BLaER1 (cell line): ENCODE results near the gene SSPN.

Source experiments
- H3K27ac ChIP-seq: shearing (Covaris generic); formaldehyde crosslinking; 2 replicates; pipeline ENCODE4 v1.8.1; 2022
- H3K27me3 ChIP-seq: shearing (Covaris generic); formaldehyde crosslinking; 2 replicates; pipeline ENCODE4 v1.8.1; 2022
- H3K36me3 ChIP-seq: shearing (Covaris generic); formaldehyde crosslinking; 2 replicates; pipeline ENCODE4 v1.8.1; 2022
- H3K4me1 ChIP-seq: shearing (Covaris generic); formaldehyde crosslinking; 2 replicates; pipeline ENCODE4 v1.8.1; 2022
- H3K4me2 ChIP-seq: shearing (Covaris generic); formaldehyde crosslinking; 2 replicates; pipeline ENCODE4 v1.8.1; 2022
- H3K4me3 ChIP-seq: shearing (Covaris generic); formaldehyde crosslinking; 2 replicates; pipeline ENCODE4 v1.8.1; 2022
- H3K9ac ChIP-seq: shearing (Covaris generic); formaldehyde crosslinking; 2 replicates; pipeline ENCODE4 v1.8.1; 2022
- H3K9me3 ChIP-seq: shearing (Covaris generic); formaldehyde crosslinking; 2 replicates; pipeline ENCODE4 v1.8.1; 2022
- H4K20me1 ChIP-seq: shearing (Covaris generic); formaldehyde crosslinking; 2 replicates; pipeline ENCODE4 v1.8.1; 2022
- Cebpa-rat ChIP-seq: shearing (Covaris generic); IDR thresholded peaks from 2 replicates; pipeline ENCODE4 v1.8.1; 2022

Gene SSPN

DNA sequence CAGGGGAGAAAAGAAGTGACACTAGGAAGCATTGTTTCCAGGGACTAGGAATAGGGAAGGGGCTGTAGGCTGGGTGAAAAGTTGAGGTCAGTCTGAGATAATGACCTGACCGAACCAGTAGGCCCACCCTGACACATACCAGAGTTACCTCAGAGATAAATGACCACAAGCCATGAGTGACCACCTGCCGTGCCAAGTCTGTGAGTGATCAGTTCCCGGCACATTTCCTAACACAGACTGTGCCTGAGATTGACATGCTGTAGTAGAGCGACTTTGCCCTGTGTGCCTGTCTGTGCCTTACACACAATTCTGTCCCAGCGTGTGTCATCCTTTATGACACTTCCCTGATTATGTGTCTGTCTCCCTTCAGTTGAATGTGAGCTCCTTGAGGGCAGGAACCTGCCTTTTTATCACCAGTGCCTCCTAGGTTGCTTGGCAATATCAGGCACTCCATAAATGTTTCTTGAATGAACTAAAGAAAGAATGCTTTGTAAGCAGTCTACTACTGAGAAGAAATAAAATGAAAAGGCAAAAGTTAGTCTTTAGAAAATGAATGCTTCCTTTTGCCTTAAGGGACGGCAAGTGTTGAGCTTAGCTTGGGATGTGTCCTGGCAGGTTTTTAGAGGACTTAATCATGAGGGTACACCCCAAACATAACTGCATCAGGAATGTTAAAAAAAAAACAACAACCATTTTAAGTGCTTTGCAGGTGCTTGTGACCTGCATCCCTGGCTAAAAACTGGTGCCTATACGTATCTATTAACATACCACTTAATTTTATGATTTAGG lies 9.6 kb upstream of the SSPN start:
- H3K9ac ChIP-seq: no peak overlapping the region
- TF ChIP-seq Cebpa-rat: no peak

DNA sequence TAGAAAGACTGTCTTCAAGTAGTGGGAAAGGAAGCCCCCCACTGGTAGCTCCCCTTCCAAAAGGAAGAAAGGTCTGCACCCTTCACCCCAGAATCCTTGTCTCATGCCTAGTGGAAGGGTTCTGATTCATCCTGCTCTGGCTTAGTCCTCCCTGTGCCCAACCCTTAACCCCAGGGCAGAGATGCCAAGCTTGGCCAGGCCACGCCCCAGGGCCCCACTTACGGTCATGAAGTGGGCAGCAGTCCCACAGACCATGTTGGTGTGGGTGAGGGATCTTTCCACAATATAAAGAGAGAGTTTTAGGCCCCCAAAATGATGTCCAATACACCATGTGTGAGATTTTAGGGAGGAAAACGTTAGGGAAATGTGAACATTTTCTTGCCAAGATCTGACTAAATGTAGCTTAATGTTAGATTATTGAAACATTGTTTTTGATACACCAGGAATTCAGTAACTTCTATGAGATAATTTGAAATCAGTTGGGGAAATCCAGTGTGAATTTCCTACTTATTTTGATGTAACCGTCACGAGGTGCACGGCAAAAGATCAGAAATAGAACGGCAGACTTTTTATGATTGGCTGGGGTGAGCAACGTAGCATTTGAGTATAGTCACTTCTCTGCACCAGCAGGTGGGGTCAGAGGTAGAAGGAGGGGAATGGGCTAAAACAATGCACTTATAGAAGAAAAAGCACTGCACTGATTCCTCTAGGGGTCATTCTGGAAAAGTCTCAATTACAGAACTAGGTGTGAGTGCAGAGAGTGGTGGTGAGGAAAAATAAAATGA lies 8.2 kb upstream of the SSPN start:
- H3K4me1 ChIP-seq: no peaks in the 10 kb centered on the region
- no peak overlapping the region for H3K4me3 ChIP-seq
- H3K27me3 ChIP-seq: no peaks in the 10 kb centered on the region
- H4K20me1 ChIP-seq: no peaks in the 10 kb centered on the region
- H3K36me3 ChIP-seq: no peaks in the 10 kb centered on the region
- no peak overlapping the region for H3K4me2 ChIP-seq
- no peaks in the 10 kb centered on the region for H3K9me3 ChIP-seq
- H3K9ac ChIP-seq: no peak overlapping the region
- no peak overlapping the region for H3K27ac ChIP-seq
- TF ChIP-seq Cebpa-rat: no peak

More for the DNA sequence above, 9.6 kb upstream of the SSPN start:
- Histone ChIP-seq H3K4me1 (no peaks in the 10 kb centered on the region), H4K20me1 (no peaks in the 10 kb centered on the region), H3K9me3 (no peaks in the 10 kb centered on the region), H3K4me3 (no peak overlapping the region), H3K4me2 (no peak overlapping the region), H3K36me3 (no peaks in the 10 kb centered on the region), H3K27ac (no peak overlapping the region), H3K27me3 (no peaks in the 10 kb centered on the region)

DNA sequence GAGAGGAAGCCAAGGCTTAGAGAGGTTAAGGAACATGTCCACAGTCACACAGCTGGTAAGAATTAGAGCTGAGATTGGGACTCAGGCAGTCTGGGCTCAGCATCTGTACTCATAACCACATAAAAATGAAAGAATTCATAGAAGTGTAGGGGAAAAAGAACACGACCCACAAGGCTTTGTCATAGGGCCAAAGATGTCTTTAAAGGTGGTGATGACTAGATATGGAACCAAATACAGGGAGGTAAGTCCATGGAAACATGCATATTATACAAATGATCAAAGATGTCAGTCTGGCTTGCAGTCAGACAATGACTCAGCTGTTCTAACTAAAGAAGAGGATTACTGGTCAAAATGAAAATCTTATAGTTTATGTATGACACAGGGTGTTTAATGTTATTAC lies 7.2 kb upstream of the SSPN start:
- Histone ChIP-seq H3K27me3 (no peaks in the 10 kb centered on the region), H3K36me3 (no peaks in the 10 kb centered on the region), H3K27ac (no peak overlapping the region), H3K9ac (no peak overlapping the region), H3K9me3 (no peaks in the 10 kb centered on the region), H4K20me1 (no peaks in the 10 kb centered on the region), H3K4me2 (no peak overlapping the region), H3K4me3 (no peak overlapping the region), H3K4me1 (no peaks in the 10 kb centered on the region)
- TF ChIP-seq Cebpa-rat: no peak

DNA sequence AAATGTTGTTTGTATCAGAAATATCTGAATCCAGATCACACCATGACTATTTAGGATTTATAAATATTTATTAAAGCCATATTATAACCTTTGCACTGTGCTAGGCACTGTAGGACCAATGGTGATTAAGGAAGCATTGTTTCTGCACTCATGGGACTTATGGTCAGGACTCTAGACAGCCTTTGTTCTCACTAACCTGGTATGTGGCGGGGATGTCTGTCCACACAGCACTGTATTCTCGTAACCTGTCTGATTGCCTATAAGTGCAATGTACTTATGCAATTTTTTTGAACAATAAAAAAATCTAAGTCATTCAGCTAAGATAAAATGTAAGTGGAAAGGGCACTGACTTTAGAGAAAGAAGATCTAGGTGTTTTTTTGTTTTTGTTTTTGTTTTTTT lies 6.7 kb upstream of the SSPN start:
- H3K9ac ChIP-seq: no peak overlapping the region
- no peaks in the 10 kb centered on the region for H4K20me1 ChIP-seq
- TF ChIP-seq Cebpa-rat: no peak
- H3K27me3 ChIP-seq: no peaks in the 10 kb centered on the region
- H3K27ac ChIP-seq: no peak overlapping the region
- H3K4me1 ChIP-seq: no peaks in the 10 kb centered on the region
- no peak overlapping the region for H3K4me3 ChIP-seq
- H3K9me3 ChIP-seq: no peaks in the 10 kb centered on the region
- no peaks in the 10 kb centered on the region for H3K36me3 ChIP-seq
- no peak overlapping the region for H3K4me2 ChIP-seq

DNA sequence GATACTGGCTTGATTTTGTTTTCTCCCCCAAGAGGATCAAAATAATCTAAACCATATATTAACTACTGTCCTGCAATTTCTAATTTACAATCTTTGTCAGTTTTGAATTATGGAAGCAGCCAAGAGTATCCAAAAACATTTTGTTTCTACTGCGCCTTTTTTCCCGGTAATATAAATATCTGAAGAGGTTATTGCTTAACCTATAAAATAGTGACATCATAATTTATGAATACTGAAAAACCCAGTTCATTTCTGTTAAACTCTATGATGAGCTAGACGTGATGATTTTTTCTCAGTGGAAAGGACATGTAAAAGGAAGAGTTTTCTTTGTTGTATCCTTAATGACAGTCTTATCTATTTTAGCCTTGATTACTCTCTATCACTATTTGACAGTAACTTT lies 3.2 kb upstream of the SSPN start:
- Histone ChIP-seq H3K4me2 (no peak overlapping the region), H3K27ac (no peak overlapping the region), H3K36me3 (no peaks in the 10 kb centered on the region), H3K4me1 (no peaks in the 10 kb centered on the region), H3K9me3 (peaks cover 12% of the 10 kb centered on the region), H3K27me3 (peaks cover 32% of the 10 kb centered on the region), H4K20me1 (no peaks in the 10 kb centered on the region), H3K4me3 (no peak overlapping the region), H3K9ac (no peak overlapping the region)
- no peak for TF ChIP-seq Cebpa-rat

DNA sequence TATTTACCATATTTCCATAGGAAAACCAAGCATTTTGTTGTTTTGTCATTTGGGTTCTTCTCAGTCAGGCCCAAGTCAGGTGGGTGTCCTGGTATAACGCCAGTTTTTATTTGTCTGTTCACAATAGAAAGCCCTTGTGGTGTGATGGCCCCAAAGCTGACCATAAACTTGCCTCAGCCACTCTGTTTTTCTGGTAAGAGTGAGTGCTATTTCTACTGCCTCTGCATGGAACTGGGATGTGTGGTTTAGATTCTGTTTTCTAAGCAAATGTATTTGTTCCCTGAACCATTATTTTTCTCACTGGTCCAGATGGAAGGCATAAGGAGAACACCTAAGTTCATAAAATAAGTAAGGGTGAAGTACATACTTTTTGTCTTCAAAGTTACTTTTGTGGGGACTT lies 1.8 kb upstream of the SSPN start:
- Histone ChIP-seq H3K27me3 (peaks cover 40% of the 10 kb centered on the region), H3K9ac (no peak overlapping the region), H3K27ac (no peak overlapping the region), H3K4me1 (no peaks in the 10 kb centered on the region), H3K36me3 (no peaks in the 10 kb centered on the region), H3K9me3 (peaks cover 12% of the 10 kb centered on the region), H3K4me2 (no peak overlapping the region), H3K4me3 (no peak overlapping the region), H4K20me1 (no peaks in the 10 kb centered on the region)
- TF ChIP-seq Cebpa-rat: no peak

DNA sequence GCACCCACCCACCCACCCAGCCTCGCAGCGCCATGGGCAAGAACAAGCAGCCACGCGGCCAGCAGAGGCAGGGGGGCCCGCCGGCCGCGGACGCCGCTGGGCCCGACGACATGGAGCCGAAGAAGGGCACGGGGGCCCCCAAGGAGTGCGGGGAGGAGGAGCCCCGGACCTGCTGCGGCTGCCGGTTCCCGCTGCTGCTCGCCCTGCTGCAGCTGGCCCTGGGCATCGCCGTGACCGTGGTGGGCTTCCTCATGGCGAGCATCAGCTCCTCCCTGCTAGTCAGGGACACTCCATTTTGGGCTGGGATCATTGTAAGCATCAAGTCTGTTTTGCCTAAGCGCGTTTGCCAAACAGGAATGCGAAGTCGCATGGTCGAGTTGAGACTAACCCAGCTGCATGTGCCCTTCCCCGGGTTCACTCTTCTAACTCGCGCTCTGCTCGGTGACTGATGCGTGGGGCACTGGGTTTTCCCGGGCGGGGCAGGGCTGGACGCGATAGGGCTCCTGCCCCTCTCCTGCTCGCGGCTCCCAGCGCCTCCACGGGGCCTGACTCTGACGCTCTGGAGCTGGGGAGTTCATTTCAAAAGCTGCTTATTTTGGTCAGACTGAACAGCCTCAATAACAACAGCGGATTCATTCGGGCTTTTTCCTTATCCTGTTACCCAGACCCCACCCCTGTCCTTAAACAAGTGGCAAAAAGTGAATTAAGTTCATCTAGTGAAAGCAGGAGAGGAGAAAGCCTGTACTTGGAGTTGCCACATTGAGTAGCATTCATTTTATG lies 458 bp downstream of the SSPN start:
- H3K4me3 ChIP-seq: no peak overlapping the region

DNA sequence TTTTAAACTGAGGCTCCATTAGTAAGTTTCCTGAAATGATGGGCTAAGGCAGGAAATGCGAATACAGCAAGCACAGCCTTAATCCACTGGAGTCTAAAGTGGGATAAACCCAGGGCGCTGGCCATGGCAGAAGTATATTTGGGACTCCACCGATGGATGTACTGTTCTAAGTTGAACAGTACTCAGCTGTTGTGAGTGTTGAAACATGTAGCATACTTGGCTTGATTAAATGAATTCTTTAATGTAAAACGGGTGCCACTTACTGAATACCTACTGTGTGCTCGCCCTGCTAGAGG lies 996 bp downstream of the SSPN start:
- Histone ChIP-seq H3K4me2 (no peak overlapping the region), H3K9ac (no peak overlapping the region)
- TF ChIP-seq Cebpa-rat: no peak

More for the DNA sequence above, 458 bp downstream of the SSPN start:
- no peaks in the 10 kb centered on the region for H4K20me1 ChIP-seq
- no peaks in the 10 kb centered on the region for H3K4me1 ChIP-seq
- no peak overlapping the region for H3K9ac ChIP-seq
- peaks cover 40% of the 10 kb centered on the region for H3K27me3 ChIP-seq
- no peak overlapping the region for H3K4me2 ChIP-seq
- H3K9me3 ChIP-seq: peaks cover 12% of the 10 kb centered on the region
- H3K27ac ChIP-seq: no peak overlapping the region
- no peaks in the 10 kb centered on the region for H3K36me3 ChIP-seq
- no peak for TF ChIP-seq Cebpa-rat

DNA sequence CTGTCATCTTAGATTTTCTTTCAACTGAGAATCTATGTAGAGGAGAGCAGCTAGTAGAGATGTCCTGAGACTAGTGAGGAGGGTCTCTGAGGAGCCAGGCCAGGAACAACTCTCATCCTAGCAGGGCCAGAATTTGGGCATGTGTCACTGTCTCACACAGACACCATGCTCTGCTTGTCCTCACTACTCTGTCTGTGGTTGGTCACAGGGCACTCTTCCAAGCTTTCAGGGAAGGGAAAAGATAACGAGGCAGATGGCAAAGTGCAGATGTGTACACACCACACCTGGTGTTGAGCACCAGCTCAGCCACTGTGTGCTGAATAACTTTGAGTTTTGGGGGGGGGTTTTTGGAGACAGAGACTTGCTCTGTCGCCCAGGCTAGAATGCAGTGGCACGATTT lies 2.5 kb downstream of the SSPN start:
- Histone ChIP-seq H3K9me3 (peaks cover 12% of the 10 kb centered on the region), H3K4me1 (no peaks in the 10 kb centered on the region), H3K4me3 (no peak overlapping the region), H4K20me1 (no peaks in the 10 kb centered on the region), H3K4me2 (no peak overlapping the region), H3K27ac (no peak overlapping the region), H3K27me3 (peaks cover 40% of the 10 kb centered on the region), H3K9ac (no peak overlapping the region), H3K36me3 (no peaks in the 10 kb centered on the region)
- TF ChIP-seq Cebpa-rat: no peak

More for the DNA sequence above, 996 bp downstream of the SSPN start:
- Histone ChIP-seq H3K4me3 (no peak overlapping the region), H3K9me3 (peaks cover 12% of the 10 kb centered on the region), H3K36me3 (no peaks in the 10 kb centered on the region), H3K27me3 (peaks cover 40% of the 10 kb centered on the region), H3K27ac (no peak overlapping the region), H3K4me1 (no peaks in the 10 kb centered on the region), H4K20me1 (no peaks in the 10 kb centered on the region)

DNA sequence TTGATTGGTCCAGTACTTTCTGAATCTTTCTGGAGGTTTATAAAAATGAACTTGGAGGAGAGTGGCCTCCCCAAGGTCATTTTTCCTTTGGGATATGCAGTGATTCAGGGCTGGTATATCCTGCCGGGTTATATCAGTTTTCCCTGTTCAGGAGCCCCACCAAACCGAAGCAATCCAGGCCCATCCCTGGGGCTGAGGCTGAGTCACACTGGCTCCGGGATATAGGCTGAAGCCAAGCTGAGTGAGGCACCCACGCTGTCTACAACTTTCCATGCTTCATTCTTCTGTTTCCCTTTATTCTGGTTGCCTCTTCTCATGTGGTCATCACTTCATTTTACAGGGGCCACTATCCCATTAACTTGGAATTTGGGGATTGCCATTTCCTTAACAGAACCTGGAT lies 3.4 kb downstream of the SSPN start:
- peaks cover 40% of the 10 kb centered on the region for H3K27me3 ChIP-seq
- no peak overlapping the region for H3K9ac ChIP-seq
- no peak overlapping the region for H3K4me2 ChIP-seq
- peaks cover 12% of the 10 kb centered on the region for H3K9me3 ChIP-seq
- H3K36me3 ChIP-seq: no peaks in the 10 kb centered on the region
- no peaks in the 10 kb centered on the region for H4K20me1 ChIP-seq
- no peaks in the 10 kb centered on the region for H3K4me1 ChIP-seq
- H3K27ac ChIP-seq: no peak overlapping the region
- no peak for TF ChIP-seq Cebpa-rat
- no peak overlapping the region for H3K4me3 ChIP-seq
